ENCODE measurements around the gene OPHN1. TPM values are rescaled to one million over a fixed set of nuclear protein-coding genes. Genes with fewer than 3 reads are reported as not detected.

The OPHN1 gene
- total and polyA plus RNA-seq, 2 donors (not counting 1 experiment from before 2014, with no cell fraction given): 2.9 to 8.3 TPM

GRCh38 chrX:68432648-68433047 lies 647 bp downstream of the OPHN1 start:
- no peaks in the 10 kb centered on the region for H3K4me1 ChIP-seq (ENCODE audit: control insufficient read depth, extremely low read depth, insufficient read depth, low read length)
- peak overlapping the region; percentile 75 for H2AFZ ChIP-seq (ENCODE audit: low read length)
- peak overlapping the region; percentile 63 to 72 (median 66) for H3K4me3 ChIP-seq (replicated peaks in 1 of 4; ENCODE audit: control extremely low read depth in 1 of 4, insufficient read depth in 1 of 4, low read depth in 3 of 4, low read length in 4 of 4)
- H4K20me1 ChIP-seq (ENCODE audit: control insufficient read depth, extremely low read depth, insufficient read depth, low read length): no peaks in the 10 kb centered on the region
- H3K79me2 ChIP-seq (ENCODE audit: control insufficient read depth, insufficient read depth, low read length): no peaks in the 10 kb centered on the region
- no peaks in the 10 kb centered on the region for H3K36me3 ChIP-seq (ENCODE audit: control insufficient read depth, insufficient read depth, low read length)
- H3K4me2 ChIP-seq (ENCODE audit: extremely low read depth, insufficient read depth, low read length): peak overlapping the region; percentile 92
- H3K27me3 ChIP-seq (ENCODE audit: control insufficient read depth, insufficient read depth, low read length): no peaks in the 10 kb centered on the region
- H3K9me3 ChIP-seq (ENCODE audit: control insufficient read depth, insufficient read depth, low read depth, low read length): no peaks in the 10 kb centered on the region
- peak overlapping the region; percentile 13 for H3K9ac ChIP-seq (ENCODE audit: insufficient read depth, low read length)
- peak overlapping the region; percentile 46 for H3K27ac ChIP-seq (ENCODE audit: insufficient read depth, low read length)
- TF ChIP-seq CTCF (conservative IDR thresholded peaks at IDR 0.05 in 1 of 2, IDR thresholded peaks at IDR 0.05 in 1 of 2; ENCODE audit: low read depth in 1 of 2, low read length in 2 of 2): no peak
- no peak for TF ChIP-seq EZH2 (IDR thresholded peaks at IDR 0.05; ENCODE audit: low read length, missing control alignments)
- DNase-seq (ENCODE audit: low read depth in 2 of 2): peak; percentile 15 to 40

- H3K27ac ChIP-seq (ENCODE audit: insufficient read depth, low read length): no peak overlapping the region
- peak; percentile 39 to 52 for DNase-seq (ENCODE audit: low read depth in 2 of 2)
- H3K4me1 ChIP-seq (ENCODE audit: control insufficient read depth, extremely low read depth, insufficient read depth, low read length): no peaks in the 10 kb centered on the region
- no peaks in the 10 kb centered on the region for H3K36me3 ChIP-seq (ENCODE audit: control insufficient read depth, insufficient read depth, low read length)
- no peak overlapping the region for H3K4me2 ChIP-seq (ENCODE audit: extremely low read depth, insufficient read depth, low read length)
- no peaks in the 10 kb centered on the region for H3K9me3 ChIP-seq (ENCODE audit: control insufficient read depth, insufficient read depth, low read depth, low read length)
- H4K20me1 ChIP-seq (ENCODE audit: control insufficient read depth, extremely low read depth, insufficient read depth, low read length): no peaks in the 10 kb centered on the region
- TF ChIP-seq CTCF (conservative IDR thresholded peaks at IDR 0.05 in 1 of 2, IDR thresholded peaks at IDR 0.05 in 1 of 2; ENCODE audit: low read depth in 1 of 2, low read length in 2 of 2): no peak
- no peak for TF ChIP-seq EZH2 (IDR thresholded peaks at IDR 0.05; ENCODE audit: low read length, missing control alignments)
- no peak overlapping the region for H3K9ac ChIP-seq (ENCODE audit: insufficient read depth, low read length)
- peak overlapping the region in 2 of 4 experiments; percentile 66 to 72 for H3K4me3 ChIP-seq (replicated peaks in 1 of 4; ENCODE audit: control extremely low read depth in 1 of 4, insufficient read depth in 1 of 4, low read depth in 3 of 4, low read length in 4 of 4)
- H3K27me3 ChIP-seq (ENCODE audit: control insufficient read depth, insufficient read depth, low read length): no peaks in the 10 kb centered on the region
- no peak overlapping the region for H2AFZ ChIP-seq (ENCODE audit: low read length)
- H3K79me2 ChIP-seq (ENCODE audit: control insufficient read depth, insufficient read depth, low read length): no peaks in the 10 kb centered on the region
Observed at GRCh38 chrX:68431836-68432235, 1.5 kb downstream of the OPHN1 start.

GRCh38 chrX:68429216-68429615 lies 4.1 kb downstream of the OPHN1 start:
- Histone ChIP-seq H4K20me1 (ENCODE audit: control insufficient read depth, extremely low read depth, insufficient read depth, low read length) (no peaks in the 10 kb centered on the region), H2AFZ (ENCODE audit: low read length) (no peak overlapping the region), H3K9me3 (ENCODE audit: control insufficient read depth, insufficient read depth, low read depth, low read length) (no peaks in the 10 kb centered on the region), H3K79me2 (ENCODE audit: control insufficient read depth, insufficient read depth, low read length) (no peaks in the 10 kb centered on the region), H3K27me3 (ENCODE audit: control insufficient read depth, insufficient read depth, low read length) (no peaks in the 10 kb centered on the region), H3K27ac (ENCODE audit: insufficient read depth, low read length) (no peak overlapping the region), H3K4me1 (ENCODE audit: control insufficient read depth, extremely low read depth, insufficient read depth, low read length) (no peaks in the 10 kb centered on the region), H3K36me3 (ENCODE audit: control insufficient read depth, insufficient read depth, low read length) (no peaks in the 10 kb centered on the region), H3K4me3 (replicated peaks in 1 of 4; ENCODE audit: control extremely low read depth in 1 of 4, insufficient read depth in 1 of 4, low read depth in 3 of 4, low read length in 4 of 4) (no peak overlapping the region), H3K9ac (ENCODE audit: insufficient read depth, low read length) (no peak overlapping the region), H3K4me2 (ENCODE audit: extremely low read depth, insufficient read depth, low read length) (no peak overlapping the region)
- TF ChIP-seq EZH2 (IDR thresholded peaks at IDR 0.05; ENCODE audit: low read length, missing control alignments) (no peak), CTCF (conservative IDR thresholded peaks at IDR 0.05 in 1 of 2, IDR thresholded peaks at IDR 0.05 in 1 of 2; ENCODE audit: low read depth in 1 of 2, low read length in 2 of 2) (no peak)
- DNase-seq (ENCODE audit: low read depth in 2 of 2): peak; percentile 4 to 64

Data from fibroblast of lung (primary cell).